ENCODE data around the gene LCN6. TPM values are rescaled to one million over a fixed set of nuclear protein-coding genes. Genes with fewer than 3 reads are reported as not detected.
"Not testable (repeated sequence)": the region's sequence is repeated elsewhere in the genome, so short reads cannot be mapped to it uniquely, and the experiment has no call there.

LCN6 gene
- total RNA-seq, 1 donor from 2014 or later: 12.8 TPM

GRCh38 chr9:136724772-136725171, 23.6 kb downstream of the LCN6 start:
- DNase-seq (ENCODE audit: low spot score): no peak

- no peak for DNase-seq (ENCODE audit: low spot score)
Observed at GRCh38 chr9:136723989-136724388, 24.3 kb downstream of the LCN6 start.

GRCh38 chr9:136723362-136723976, 24.9 kb downstream of the LCN6 start:
- no peak for DNase-seq (ENCODE audit: low spot score)

- no peak for DNase-seq (ENCODE audit: low spot score)
Observed at GRCh38 chr9:136722969-136723356, 25.4 kb downstream of the LCN6 start.

- DNase-seq (ENCODE audit: low spot score): no peak
Observed at GRCh38 chr9:136722093-136722968, 26.0 kb downstream of the LCN6 start.

GRCh38 chr9:136721339-136722092, 26.8 kb downstream of the LCN6 start:
- DNase-seq (ENCODE audit: low spot score): no peak

GRCh38 chr9:136720898-136721338, 27.4 kb downstream of the LCN6 start:
- no peak for DNase-seq (ENCODE audit: low spot score)

GRCh38 chr9:136720251-136720897, 28.0 kb downstream of the LCN6 start:
- DNase-seq (ENCODE audit: low spot score): no peak

GRCh38 chr9:136719195-136719880, 29.0 kb downstream of the LCN6 start:
- no peak for DNase-seq (ENCODE audit: low spot score)

GRCh38 chr9:136718345-136719194, 29.8 kb downstream of the LCN6 start:
- no peak for DNase-seq (ENCODE audit: low spot score)

- no peak for DNase-seq (ENCODE audit: low spot score)
Observed at GRCh38 chr9:136717399-136717798, 30.9 kb downstream of the LCN6 start.

- no peak for DNase-seq (ENCODE audit: low spot score)
Observed at GRCh38 chr9:136714893-136715274, 33.4 kb downstream of the LCN6 start.

- DNase-seq (ENCODE audit: low spot score): no peak
Observed at GRCh38 chr9:136714096-136714892, 34.0 kb downstream of the LCN6 start.

- DNase-seq (ENCODE audit: low spot score): no peak
Observed at GRCh38 chr9:136713550-136713949, 34.8 kb downstream of the LCN6 start.

- no peak for DNase-seq (ENCODE audit: low spot score)
Observed at GRCh38 chr9:136712690-136713544, 35.4 kb downstream of the LCN6 start.

- no peak for DNase-seq (ENCODE audit: low spot score)
Observed at GRCh38 chr9:136711751-136712689, 36.3 kb downstream of the LCN6 start, which contains the start of gene DIPK1B. DIPK1B (plus strand) TSS chr9:136712572; CDS start chr9:136712666, 94 bp downstream.

GRCh38 chr9:136711219-136711648, 37.1 kb downstream of the LCN6 start:
- not testable (repeated sequence) for DNase-seq (ENCODE audit: low spot score)
